DOHH2 (cell line): ENCODE results near the gene CHD3.

Experiments
- H3F3A ChIP-seq: fragments of 200-600 bp; sonication (generic), shearing (Covaris generic); 2 replicates; pipeline ENCODE4 v1.6.0; 2016; ENCODE audit warnings: antibody characterized with exemption, mild to moderate bottlenecking; ENCODE audit not compliant: control insufficient read depth, insufficient read depth
- H3K27ac ChIP-seq: fragments of 200-600 bp; sonication (generic); 2 replicates; pipeline ENCODE4 v1.5.1; 2014; ENCODE audit warnings: low read depth, mild to moderate bottlenecking, low read length, moderate library complexity
- H3K27me3 ChIP-seq: fragments of 200-600 bp; sonication (generic); 2 replicates; pipeline ENCODE4 v1.6.1; 2014; ENCODE audit warnings: mild to moderate bottlenecking, low read length, mixed read lengths; ENCODE audit not compliant: control insufficient read depth
- H3K36me3 ChIP-seq: fragments of 200-600 bp; sonication (generic); 2 replicates; pipeline ENCODE4 v1.6.1; 2014; ENCODE audit warnings: mild to moderate bottlenecking, low read length, moderate library complexity, mixed read lengths; ENCODE audit not compliant: control insufficient read depth
- H3K4me1 ChIP-seq: fragments of 200-600 bp; sonication (generic); 2 replicates; pipeline ENCODE4 v1.6.1; 2014; ENCODE audit warnings: mild to moderate bottlenecking, low read length, mixed read lengths; ENCODE audit not compliant: control insufficient read depth
- H3K4me2 ChIP-seq: fragments of 200-600 bp; sonication (generic); 2 replicates; pipeline ENCODE4 v1.6.0; 2014; ENCODE audit warnings: mild to moderate bottlenecking, low read length, moderate library complexity
- H3K4me3 ChIP-seq: fragments of 200-600 bp; sonication (generic); 2 replicates; pipeline ENCODE4 v1.5.1; 2014; ENCODE audit warnings: mild to moderate bottlenecking, low read length, mixed read lengths
- H3K79me2 ChIP-seq: fragments of 200-600 bp; sonication (generic); 2 replicates; pipeline ENCODE4 v1.6.1; 2014; ENCODE audit warnings: mild to moderate bottlenecking, low read length, mixed read lengths; ENCODE audit not compliant: control insufficient read depth
- H3K9me2 ChIP-seq: fragments of 200-600 bp; sonication (generic); replicated peaks from 2 replicates; pipeline ENCODE4 v1.6.1; 2014; ENCODE audit warnings: mild to moderate bottlenecking, low read length, mixed read lengths; ENCODE audit not compliant: control insufficient read depth
- H3K9me3 ChIP-seq: fragments of 200-600 bp; sonication (generic); 2 replicates; pipeline ENCODE4 v1.6.1; 2014; ENCODE audit warnings: antibody characterized with exemption, low read length, mixed read lengths; ENCODE audit not compliant: control insufficient read depth, insufficient read depth
- H4K20me1 ChIP-seq: fragments of 200-600 bp; sonication (generic); 2 replicates; pipeline ENCODE4 v1.6.0; 2014; ENCODE audit warnings: low read depth, mild to moderate bottlenecking, antibody characterized with exemption, low read length, moderate library complexity; ENCODE audit not compliant: control insufficient read depth, insufficient read depth
- EZH2phosphoT487 ChIP-seq: fragments of 200-600 bp; sonication (generic); IDR thresholded peaks from 2 replicates; pipeline ENCODE4 v1.6.1; 2017; ENCODE audit warnings: borderline replicate concordance, mild to moderate bottlenecking, antibody characterized with exemption, low read length, moderate library complexity, mixed read lengths
- TF ChIP-seq, protein P1 (sequence below): fragments of 200-600 bp; sonication (generic); IDR thresholded peaks from one replicate; pipeline ENCODE4 v1.5.1; 2014; ENCODE audit warnings: antibody characterized with exemption, mild to moderate bottlenecking, low read depth, low read length; ENCODE audit not compliant: poor library complexity, severe bottlenecking

The CHD3 gene

DNA sequence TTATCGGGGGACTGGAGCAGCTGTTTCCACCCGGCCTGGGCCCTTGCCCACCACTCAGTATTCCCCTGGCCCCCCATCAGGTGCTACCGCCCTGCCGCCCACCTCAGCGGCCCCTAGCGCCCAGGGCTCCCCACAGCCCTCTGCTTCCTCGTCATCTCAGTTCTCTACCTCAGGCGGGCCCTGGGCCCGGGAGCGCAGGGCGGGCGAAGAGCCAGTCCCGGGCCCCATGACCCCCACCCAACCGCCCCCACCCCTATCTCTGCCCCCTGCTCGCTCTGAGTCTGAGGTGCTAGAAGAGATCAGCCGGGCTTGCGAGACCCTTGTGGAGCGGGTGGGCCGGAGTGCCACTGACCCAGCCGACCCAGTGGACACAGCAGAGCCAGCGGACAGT is 39.9 kb upstream of the CHD3 start:
- peaks cover 86% of the 10 kb centered on the region for H3K36me3 ChIP-seq
- H3K79me2 ChIP-seq, result peaks cover 51% of the 10 kb centered on the region
- H3K4me2 ChIP-seq, result no peak overlapping the region
- no peak overlapping the region for H3K4me3 ChIP-seq
- H3K9me2 ChIP-seq, result no peaks in the 10 kb centered on the region
- H3K27ac ChIP-seq, result no peak overlapping the region
- TF ChIP-seq EZH2phosphoT487, result no peak
- TF ChIP-seq, protein P1, sequence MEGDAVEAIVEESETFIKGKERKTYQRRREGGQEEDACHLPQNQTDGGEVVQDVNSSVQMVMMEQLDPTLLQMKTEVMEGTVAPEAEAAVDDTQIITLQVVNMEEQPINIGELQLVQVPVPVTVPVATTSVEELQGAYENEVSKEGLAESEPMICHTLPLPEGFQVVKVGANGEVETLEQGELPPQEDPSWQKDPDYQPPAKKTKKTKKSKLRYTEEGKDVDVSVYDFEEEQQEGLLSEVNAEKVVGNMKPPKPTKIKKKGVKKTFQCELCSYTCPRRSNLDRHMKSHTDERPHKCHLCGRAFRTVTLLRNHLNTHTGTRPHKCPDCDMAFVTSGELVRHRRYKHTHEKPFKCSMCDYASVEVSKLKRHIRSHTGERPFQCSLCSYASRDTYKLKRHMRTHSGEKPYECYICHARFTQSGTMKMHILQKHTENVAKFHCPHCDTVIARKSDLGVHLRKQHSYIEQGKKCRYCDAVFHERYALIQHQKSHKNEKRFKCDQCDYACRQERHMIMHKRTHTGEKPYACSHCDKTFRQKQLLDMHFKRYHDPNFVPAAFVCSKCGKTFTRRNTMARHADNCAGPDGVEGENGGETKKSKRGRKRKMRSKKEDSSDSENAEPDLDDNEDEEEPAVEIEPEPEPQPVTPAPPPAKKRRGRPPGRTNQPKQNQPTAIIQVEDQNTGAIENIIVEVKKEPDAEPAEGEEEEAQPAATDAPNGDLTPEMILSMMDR, result no peak
- H4K20me1 ChIP-seq, result peaks cover 14% of the 10 kb centered on the region; the same call in 1 of the 2 replicates
- no peaks in the 10 kb centered on the region for H3K27me3 ChIP-seq
- peaks cover 19% of the 10 kb centered on the region for H3F3A ChIP-seq
- peaks cover 32% of the 10 kb centered on the region for H3K4me1 ChIP-seq
- no peaks in the 10 kb centered on the region for H3K9me3 ChIP-seq

DNA sequence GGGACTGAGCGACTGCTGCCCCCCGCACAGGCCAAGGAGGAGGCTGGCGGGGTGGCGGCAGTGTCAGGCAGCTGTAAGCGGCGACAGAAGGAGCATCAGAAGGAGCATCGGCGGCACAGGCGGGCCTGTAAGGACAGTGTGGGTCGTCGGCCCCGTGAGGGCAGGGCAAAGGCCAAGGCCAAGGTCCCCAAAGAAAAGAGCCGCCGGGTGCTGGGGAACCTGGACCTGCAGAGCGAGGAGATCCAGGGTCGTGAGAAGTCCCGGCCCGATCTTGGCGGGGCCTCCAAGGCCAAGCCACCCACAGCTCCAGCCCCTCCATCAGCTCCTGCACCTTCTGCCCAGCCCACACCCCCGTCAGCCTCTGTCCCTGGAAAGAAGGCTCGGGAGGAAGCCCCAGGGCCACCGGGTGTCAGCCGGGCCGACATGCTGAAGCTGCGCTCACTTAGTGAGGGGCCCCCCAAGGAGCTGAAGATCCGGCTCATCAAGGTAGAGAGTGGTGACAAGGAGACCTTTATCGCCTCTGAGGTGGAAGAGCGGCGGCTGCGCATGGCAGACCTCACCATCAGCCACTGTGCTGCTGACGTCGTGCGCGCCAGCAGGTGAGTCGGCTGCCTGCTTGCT is 39.3 kb upstream of the CHD3 start:
- Histone ChIP-seq H3K9me3 (no peaks in the 10 kb centered on the region), H3F3A (peaks cover 23% of the 10 kb centered on the region), H3K9me2 (no peaks in the 10 kb centered on the region), H3K27me3 (no peaks in the 10 kb centered on the region), H3K79me2 (peaks cover 48% of the 10 kb centered on the region), H3K4me2 (no peak overlapping the region), H3K4me3 (no peak overlapping the region), H3K36me3 (peaks cover 87% of the 10 kb centered on the region), H4K20me1 (peaks cover 14% of the 10 kb centered on the region; the same call in 1 of the 2 replicates), H3K27ac (no peak overlapping the region), H3K4me1 (peaks cover 32% of the 10 kb centered on the region)
- TF ChIP-seq, protein P1, result no peak
- no peak for TF ChIP-seq EZH2phosphoT487

DNA sequence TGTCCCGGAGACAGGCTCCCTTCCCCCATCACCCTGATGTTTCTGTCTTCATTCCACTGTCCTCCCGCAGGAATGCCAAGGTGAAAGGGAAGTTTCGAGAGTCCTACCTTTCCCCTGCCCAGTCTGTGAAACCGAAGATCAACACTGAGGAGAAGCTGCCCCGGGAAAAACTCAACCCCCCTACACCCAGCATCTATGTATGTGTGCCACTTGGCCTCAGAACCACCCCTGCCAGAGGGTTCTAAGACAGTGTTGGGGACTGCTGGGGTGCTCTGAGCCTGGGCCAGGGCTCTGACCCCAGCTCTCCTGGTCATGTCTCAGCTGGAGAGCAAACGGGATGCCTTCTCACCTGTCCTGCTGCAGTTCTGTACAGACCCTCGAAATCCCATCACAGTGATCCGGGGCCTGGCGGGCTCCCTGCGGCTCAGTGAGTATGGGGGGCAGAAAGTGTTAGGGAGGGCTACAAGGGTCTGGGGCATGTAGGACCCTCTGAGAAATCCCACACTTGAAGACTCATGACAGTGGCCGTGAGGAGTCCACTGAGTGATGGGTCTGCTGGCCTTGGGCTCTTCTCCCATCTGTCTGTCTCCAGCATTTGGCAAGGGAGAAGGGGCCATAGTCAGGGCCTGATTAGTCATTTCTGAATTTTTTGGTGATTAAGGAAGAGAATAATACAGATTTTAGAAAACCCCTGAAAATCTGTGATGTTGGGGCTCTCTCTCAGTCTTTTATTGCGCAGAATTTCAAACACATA is 38.7 kb upstream of the CHD3 start:
- TF ChIP-seq, protein P1, result no peak
- no peak for TF ChIP-seq EZH2phosphoT487
- Histone ChIP-seq H3K4me1 (peaks cover 31% of the 10 kb centered on the region), H3K27ac (0 out of 2 replicates have a peak overlapping the region, but pooled peaks have one; percentile 27), H3K9me3 (no peaks in the 10 kb centered on the region), H3K4me2 (peak overlapping the region; percentile 76), H3K4me3 (no peak overlapping the region), H3K79me2 (peaks cover 41% of the 10 kb centered on the region), H3F3A (peaks cover 28% of the 10 kb centered on the region), H4K20me1 (peaks cover 13% of the 10 kb centered on the region; the same call in 1 of the 2 replicates), H3K9me2 (no peaks in the 10 kb centered on the region), H3K27me3 (no peaks in the 10 kb centered on the region), H3K36me3 (peaks cover 82% of the 10 kb centered on the region)
